Osteoblast (primary cell): ENCODE measurements around the gene CTLA4. TPM values are rescaled to one million over a fixed set of nuclear protein-coding genes. Genes with fewer than 3 reads are reported as not detected.

Source experiments
- DNase-seq: peaks from one replicate; pipeline ENCODE4 v3.0.0; 2011; ENCODE audit warnings: low spot score, mixed read lengths; ENCODE audit not compliant: insufficient read length; ENCODE audit errors: missing footprints
- H2AFZ ChIP-seq: 2 replicates; pipeline ENCODE4 v1.6.0; 2011; ENCODE audit warnings: mild to moderate bottlenecking, low read length
- H3K27ac ChIP-seq: 2 replicates; pipeline ENCODE4 v1.5.1; 2011; ENCODE audit warnings: mild to moderate bottlenecking, low read depth, low read length, moderate library complexity
- H3K27me3 ChIP-seq: 2 replicates; pipeline ENCODE4 v1.6.0; 2012; ENCODE audit warnings: mild to moderate bottlenecking, control low read depth, inconsistent platforms, low read length, moderate library complexity; ENCODE audit not compliant: insufficient read depth
- H3K36me3 ChIP-seq: 2 replicates; pipeline ENCODE4 v1.5.1; 2011; ENCODE audit warnings: mild to moderate bottlenecking, low read length, control low read depth, moderate library complexity; ENCODE audit not compliant: insufficient read depth
- H3K4me1 ChIP-seq: 2 replicates; pipeline ENCODE4 v1.5.1; 2011; ENCODE audit warnings: mild to moderate bottlenecking, low read length, control low read depth, moderate library complexity; ENCODE audit not compliant: insufficient read depth
- H3K4me2 ChIP-seq: 2 replicates; pipeline ENCODE4 v1.6.0; 2011; ENCODE audit warnings: mild to moderate bottlenecking, low read length; ENCODE audit not compliant: insufficient read depth
- H3K4me3 ChIP-seq: fragments of 200-600 bp; sonication (generic); 3 replicates; pipeline ENCODE4 v1.5.1; 2012; ENCODE audit warnings: mild to moderate bottlenecking, low read length, inconsistent platforms; ENCODE audit not compliant: insufficient read depth
- H3K79me2 ChIP-seq: 2 replicates; pipeline ENCODE4 v1.6.0; 2012; ENCODE audit warnings: mild to moderate bottlenecking, low read length, control low read depth, inconsistent platforms; ENCODE audit not compliant: insufficient read depth
- H3K9me3 ChIP-seq: 2 replicates; pipeline ENCODE4 v1.5.1; 2011; ENCODE audit warnings: low read depth, low read length, control low read depth
- H4K20me1 ChIP-seq: 2 replicates; pipeline ENCODE4 v1.6.0; 2012; ENCODE audit warnings: mild to moderate bottlenecking, low read length, control low read depth; ENCODE audit not compliant: insufficient read depth
- CTCF ChIP-seq: IDR thresholded peaks from 2 replicates; pipeline ENCODE4 v1.5.1; 2011; ENCODE audit warnings: mild to moderate bottlenecking, low read depth, low read length, moderate library complexity; ENCODE audit errors: extremely low read depth
- total RNA-seq: library from RNA; depleted of rRNA; stranded (reverse); fragments of >200 nt; gene quantifications from 2 replicates; pipeline ENCODE4 v1.2.3, GENCODE V29; 2012

The CTLA4 gene
- total RNA-seq, 1 donor: not detected

- no peaks in the 10 kb centered on the region for H3K79me2 ChIP-seq
- DNase-seq: no peak
- no peak overlapping the region for H3K4me2 ChIP-seq
- H3K9me3 ChIP-seq: no peaks in the 10 kb centered on the region
- no peak overlapping the region for H3K27ac ChIP-seq
- H3K27me3 ChIP-seq: peaks cover 6% of the 10 kb centered on the region
- no peaks in the 10 kb centered on the region for H4K20me1 ChIP-seq
- H2AFZ ChIP-seq: no peak overlapping the region
- no peaks in the 10 kb centered on the region for H3K36me3 ChIP-seq
- H3K4me3 ChIP-seq: no peak overlapping the region
- no peaks in the 10 kb centered on the region for H3K4me1 ChIP-seq
- TF ChIP-seq CTCF: no peak
These were observed 8.4 kb upstream of the CTLA4 start for GRCh38 chr2:203859030-203859789.

- TF ChIP-seq CTCF: no peak
- Histone ChIP-seq H3K4me2 (no peak overlapping the region), H2AFZ (no peak overlapping the region)
These were observed 6.4 kb upstream of the CTLA4 start for GRCh38 chr2:203861197-203861596.

GRCh38 chr2:203861607-203862006 lies 6.0 kb upstream of the CTLA4 start:
- Histone ChIP-seq H3K27me3 (peaks cover 12% of the 10 kb centered on the region), H4K20me1 (no peaks in the 10 kb centered on the region), H3K4me3 (no peak overlapping the region), H3K4me1 (no peaks in the 10 kb centered on the region), H2AFZ (no peak overlapping the region), H3K9me3 (no peaks in the 10 kb centered on the region), H3K79me2 (no peaks in the 10 kb centered on the region), H3K4me2 (no peak overlapping the region), H3K27ac (no peak overlapping the region), H3K36me3 (no peaks in the 10 kb centered on the region)
- no peak for DNase-seq
- TF ChIP-seq CTCF: no peak

More at GRCh38 chr2:203861197-203861596, 6.4 kb upstream of the CTLA4 start:
- Histone ChIP-seq H3K79me2 (no peaks in the 10 kb centered on the region), H3K9me3 (no peaks in the 10 kb centered on the region), H3K27me3 (peaks cover 12% of the 10 kb centered on the region), H3K4me3 (no peak overlapping the region), H3K36me3 (no peaks in the 10 kb centered on the region), H4K20me1 (no peaks in the 10 kb centered on the region), H3K4me1 (no peaks in the 10 kb centered on the region), H3K27ac (no peak overlapping the region)
- no peak for DNase-seq

GRCh38 chr2:203869223-203870042 lies 1.9 kb downstream of the CTLA4 start:
- Histone ChIP-seq H3K36me3 (no peaks in the 10 kb centered on the region), H3K4me2 (no peak overlapping the region), H3K4me1 (no peaks in the 10 kb centered on the region), H3K4me3 (no peak overlapping the region), H2AFZ (no peak overlapping the region), H4K20me1 (no peaks in the 10 kb centered on the region), H3K9me3 (no peaks in the 10 kb centered on the region), H3K27me3 (peaks cover 38% of the 10 kb centered on the region), H3K79me2 (no peaks in the 10 kb centered on the region), H3K27ac (no peak overlapping the region)
- TF ChIP-seq CTCF: no peak
- DNase-seq: no peak
